Astrocyte of the cerebellum (primary cell): ENCODE measurements around the gene RAD9B.
"Not testable (repeated sequence)": the region's sequence is repeated elsewhere in the genome, so short reads cannot be mapped to it uniquely, and the experiment has no call there.

Experiments used
- DNase-seq: peaks from one replicate; pipeline ENCODE4 v3.0.0-alpha.2; 2011; ENCODE audit warnings: low read depth
- H3K4me3 ChIP-seq: 2 replicates; pipeline ENCODE4 v1.5.1; 2011; ENCODE audit warnings: mild to moderate bottlenecking, low read depth, low read length, moderate library complexity
- CTCF ChIP-seq: IDR thresholded peaks from 2 replicates; pipeline ENCODE4 v1.5.1; 2012; ENCODE audit warnings: low read length, low read depth, moderate library complexity, mild to moderate bottlenecking; ENCODE audit errors: missing control alignments
- in situ Hi-C: cut with HindIII; loops from 2 replicates; pipeline ENCODE4 v1.10.0; 2017; ENCODE audit warnings: low sequenced_read_pairs

RAD9B gene

GRCh38 chr12:110501752-110502738 lies at the start of gene RAD9B, which contains the start of gene VPS29:
Gene RAD9B, plus strand, starts transcription at chr12:110502331. Its CDS starts 7 bp downstream, at chr12:110502338.
Gene VPS29, minus strand, starts transcription at chr12:110502111. Its CDS starts 60 bp downstream, at chr12:110502051.
- TF ChIP-seq CTCF: no peak

GRCh38 chr12:110453569-110454296 lies 48.4 kb upstream of the RAD9B start:
- no peak for DNase-seq
- no peak overlapping the region for H3K4me3 ChIP-seq
- TF ChIP-seq CTCF: no peak
- in situ Hi-C loops: no loop called here

More at GRCh38 chr12:110501752-110502738, at the start of gene RAD9B, which contains the start of gene VPS29:
- H3K4me3 ChIP-seq: peak within 1 kb of the TSS; percentile 87
- in situ Hi-C loops: loop anchor here (5.0 kb wide), 1 partner anchor 35 kb away; no protein-coding TSS in a partner anchor
- DNase-seq: peak; percentile 92

- in situ Hi-C loops: no loop called here
- TF ChIP-seq CTCF: no peak
- DNase-seq: no peak
- H3K4me3 ChIP-seq: no peak overlapping the region
Measured at GRCh38 chr12:110458756-110459155, 43.4 kb upstream of the RAD9B start.

- H3K4me3 ChIP-seq, DNase-seq, in situ Hi-C loops: not testable (repeated sequence)
Measured at GRCh38 chr12:110461189-110461588, 40.9 kb upstream of the RAD9B start.

- DNase-seq: no peak
- no peak overlapping the region for H3K4me3 ChIP-seq
- TF ChIP-seq CTCF: no peak
- in situ Hi-C loops: no loop called here
Measured at GRCh38 chr12:110465024-110465423, 37.1 kb upstream of the RAD9B start.

- DNase-seq, in situ Hi-C loops, H3K4me3 ChIP-seq: not testable (repeated sequence)
Measured at GRCh38 chr12:110465765-110466164, 36.4 kb upstream of the RAD9B start.

- no peak overlapping the region for H3K4me3 ChIP-seq
- DNase-seq: no peak
- TF ChIP-seq CTCF: no peak
- in situ Hi-C loops: no loop called here
Measured at GRCh38 chr12:110466791-110467190, 35.3 kb upstream of the RAD9B start.
